HL-60 (cell line): ENCODE results near the gene AVPI1.

Experiments used
- POLR2AphosphoS5 ChIP-seq: IDR thresholded peaks from 2 replicates; pipeline ENCODE4 v1.6.1; 2012; ENCODE audit warnings: low read depth
- TF ChIP-seq, protein P1 (sequence below): IDR thresholded peaks from one replicate; pipeline ENCODE4 v1.5.1; 2011; ENCODE audit warnings: low read length, control low read depth, inconsistent platforms; ENCODE audit not compliant: insufficient read depth
- TF ChIP-seq, protein P2 (sequence below): IDR thresholded peaks from 2 replicates; pipeline ENCODE4 v1.6.1; 2012; ENCODE audit warnings: low read depth; ENCODE audit not compliant: insufficient replicate concordance

DNA sequence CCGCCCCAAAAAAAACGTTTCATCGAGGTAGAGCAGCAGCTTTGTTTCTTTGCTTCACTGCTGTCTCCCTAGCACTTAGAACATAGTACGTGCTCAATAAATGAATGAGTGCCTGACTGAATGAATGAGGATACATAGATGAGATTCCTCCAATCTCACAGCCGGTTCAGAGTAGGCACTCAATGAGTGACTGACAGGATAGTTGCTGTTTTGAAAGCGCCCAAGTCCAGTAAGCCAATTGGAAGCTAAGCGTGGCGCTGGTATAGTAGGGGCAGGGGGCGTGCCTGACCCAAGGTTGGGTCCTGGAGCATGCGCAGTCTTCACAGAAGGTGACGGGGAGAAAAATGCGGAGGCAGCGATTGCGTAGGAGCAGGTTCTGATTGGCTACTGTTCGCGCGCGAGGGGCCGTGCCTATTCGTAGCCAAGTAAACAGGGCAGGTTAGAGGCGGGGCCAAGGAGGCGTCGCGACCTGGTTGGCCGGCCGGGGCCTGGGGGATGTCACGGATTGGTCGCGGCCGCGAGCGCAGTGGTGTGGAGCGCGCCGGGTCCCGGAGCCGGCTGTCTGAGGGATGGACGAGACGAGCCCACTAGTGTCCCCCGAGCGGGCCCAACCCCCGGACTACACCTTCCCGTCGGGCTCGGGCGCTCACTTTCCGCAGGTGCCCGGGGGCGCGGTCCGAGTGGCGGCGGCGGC lies 46.7 kb downstream of the AVPI1 start, which contains the start of gene PI4K2A:
- no peak for TF ChIP-seq POLR2AphosphoS5
- TF ChIP-seq, protein P1, sequence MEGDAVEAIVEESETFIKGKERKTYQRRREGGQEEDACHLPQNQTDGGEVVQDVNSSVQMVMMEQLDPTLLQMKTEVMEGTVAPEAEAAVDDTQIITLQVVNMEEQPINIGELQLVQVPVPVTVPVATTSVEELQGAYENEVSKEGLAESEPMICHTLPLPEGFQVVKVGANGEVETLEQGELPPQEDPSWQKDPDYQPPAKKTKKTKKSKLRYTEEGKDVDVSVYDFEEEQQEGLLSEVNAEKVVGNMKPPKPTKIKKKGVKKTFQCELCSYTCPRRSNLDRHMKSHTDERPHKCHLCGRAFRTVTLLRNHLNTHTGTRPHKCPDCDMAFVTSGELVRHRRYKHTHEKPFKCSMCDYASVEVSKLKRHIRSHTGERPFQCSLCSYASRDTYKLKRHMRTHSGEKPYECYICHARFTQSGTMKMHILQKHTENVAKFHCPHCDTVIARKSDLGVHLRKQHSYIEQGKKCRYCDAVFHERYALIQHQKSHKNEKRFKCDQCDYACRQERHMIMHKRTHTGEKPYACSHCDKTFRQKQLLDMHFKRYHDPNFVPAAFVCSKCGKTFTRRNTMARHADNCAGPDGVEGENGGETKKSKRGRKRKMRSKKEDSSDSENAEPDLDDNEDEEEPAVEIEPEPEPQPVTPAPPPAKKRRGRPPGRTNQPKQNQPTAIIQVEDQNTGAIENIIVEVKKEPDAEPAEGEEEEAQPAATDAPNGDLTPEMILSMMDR = no peak
- TF ChIP-seq, protein P2, sequence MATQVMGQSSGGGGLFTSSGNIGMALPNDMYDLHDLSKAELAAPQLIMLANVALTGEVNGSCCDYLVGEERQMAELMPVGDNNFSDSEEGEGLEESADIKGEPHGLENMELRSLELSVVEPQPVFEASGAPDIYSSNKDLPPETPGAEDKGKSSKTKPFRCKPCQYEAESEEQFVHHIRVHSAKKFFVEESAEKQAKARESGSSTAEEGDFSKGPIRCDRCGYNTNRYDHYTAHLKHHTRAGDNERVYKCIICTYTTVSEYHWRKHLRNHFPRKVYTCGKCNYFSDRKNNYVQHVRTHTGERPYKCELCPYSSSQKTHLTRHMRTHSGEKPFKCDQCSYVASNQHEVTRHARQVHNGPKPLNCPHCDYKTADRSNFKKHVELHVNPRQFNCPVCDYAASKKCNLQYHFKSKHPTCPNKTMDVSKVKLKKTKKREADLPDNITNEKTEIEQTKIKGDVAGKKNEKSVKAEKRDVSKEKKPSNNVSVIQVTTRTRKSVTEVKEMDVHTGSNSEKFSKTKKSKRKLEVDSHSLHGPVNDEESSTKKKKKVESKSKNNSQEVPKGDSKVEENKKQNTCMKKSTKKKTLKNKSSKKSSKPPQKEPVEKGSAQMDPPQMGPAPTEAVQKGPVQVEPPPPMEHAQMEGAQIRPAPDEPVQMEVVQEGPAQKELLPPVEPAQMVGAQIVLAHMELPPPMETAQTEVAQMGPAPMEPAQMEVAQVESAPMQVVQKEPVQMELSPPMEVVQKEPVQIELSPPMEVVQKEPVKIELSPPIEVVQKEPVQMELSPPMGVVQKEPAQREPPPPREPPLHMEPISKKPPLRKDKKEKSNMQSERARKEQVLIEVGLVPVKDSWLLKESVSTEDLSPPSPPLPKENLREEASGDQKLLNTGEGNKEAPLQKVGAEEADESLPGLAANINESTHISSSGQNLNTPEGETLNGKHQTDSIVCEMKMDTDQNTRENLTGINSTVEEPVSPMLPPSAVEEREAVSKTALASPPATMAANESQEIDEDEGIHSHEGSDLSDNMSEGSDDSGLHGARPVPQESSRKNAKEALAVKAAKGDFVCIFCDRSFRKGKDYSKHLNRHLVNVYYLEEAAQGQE = no peak
